A549 (cell line): ENCODE data around the gene TAPBPL. TPM values are rescaled to one million over a fixed set of nuclear protein-coding genes. Genes with fewer than 3 reads are reported as not detected.

Experiments
- ATAC-seq, 2 experiments: fragments of 200-7000 bp in 1 of 2; fragments of >200 bp in 1 of 2; cut with Nextera tagmentation in 1 of 2; cut with Tn5 transposase in 1 of 2; 3 replicates each; pipeline versions ENCODE4 v1.8.0 to v1.9.1; 2018 to 2020; ENCODE audit warnings: mild to moderate bottlenecking in 1 of 2, moderate library complexity in 1 of 2
- CTCF ChIA-PET: fragments of 300-600 bp; sonication (Branson Sonifier 250); formaldehyde crosslinking; extraction: SDS; loops from one replicate; lab custom pipeline; 2021; ENCODE audit warnings: antibody characterized with exemption, inconsistent platforms; lab: Yijun Ruan, JAX
- POLR2A ChIA-PET: fragments of 350-600 bp; formaldehyde crosslinking; extraction: SDS; loops from one replicate; lab custom pipeline; 2021; ENCODE audit warnings: antibody characterized with exemption, inconsistent platforms; lab: Yijun Ruan, JAX
- DNase-seq, 2 experiments: peaks; one replicate each; pipeline versions ENCODE4 v3.0.0 to v3.0.0-alpha.2; 2011 to 2016; ENCODE audit warnings: low read depth in 1 of 2, low spot score in 1 of 2
- FAIRE-seq: peaks from 2 replicates; lab custom pipeline; 2011; peaks lifted over from hg19 to GRCh38; lab: Jason Lieb, UNC
- H3K27ac ChIP-seq, 2 experiments: fragments of >200 bp; sonication (Bioruptor Twin); formaldehyde crosslinking; 3 replicates each; pipeline ENCODE4 v1.5.1; 2016 to 2017
- H3K4me1 ChIP-seq: fragments of >200 bp; sonication (Bioruptor Twin); formaldehyde crosslinking; 3 replicates; pipeline ENCODE4 v1.6.1; 2016
- H3K4me2 ChIP-seq: fragments of >200 bp; sonication (Bioruptor Twin); formaldehyde crosslinking; 3 replicates; pipeline ENCODE4 v1.6.1; 2016
- H3K4me3 ChIP-seq: fragments of >200 bp; sonication (Bioruptor Twin); formaldehyde crosslinking; 3 replicates; pipeline ENCODE4 v1.5.1; 2016
- H3K9me3 ChIP-seq: fragments of >200 bp; sonication (Bioruptor Twin); formaldehyde crosslinking; 3 replicates; pipeline ENCODE4 v1.6.1; 2016
- BHLHE40 ChIP-seq: IDR thresholded peaks from 2 replicates; pipeline ENCODE4 v1.6.1; 2012; ENCODE audit warnings: low read depth, low read length, inconsistent platforms
- CBX8 ChIP-seq: fragments of 200-600 bp; sonication (generic); IDR thresholded peaks from 2 replicates; pipeline ENCODE4 v1.6.1; 2016
- CEBPB ChIP-seq, 2 experiments: fragments of >200 bp in 1 of 2; sonication (Bioruptor Twin) in 1 of 2; formaldehyde crosslinking in 1 of 2; IDR thresholded peaks; 2 replicates each; pipeline ENCODE4 v1.6.1; 2012 to 2016
- CHD4 ChIP-seq: fragments of 200-600 bp; sonication (generic); IDR thresholded peaks from 2 replicates; pipeline ENCODE4 v1.6.1; 2016; ENCODE audit warnings: antibody characterized with exemption, mild to moderate bottlenecking, borderline replicate concordance
- EHF ChIP-seq: fragments of 250-450 bp; sonication (Bioruptor Pico); IDR thresholded peaks from 2 replicates; pipeline ENCODE4 v1.5.0; 2020; ENCODE audit warnings: mild to moderate bottlenecking
- FOSL2 ChIP-seq, 2 experiments: fragments of 450-650 bp in 1 of 2; fragments of >200 bp in 1 of 2; sonication (Bioruptor Twin) in 1 of 2; formaldehyde crosslinking; IDR thresholded peaks; 2 replicates each; pipeline versions ENCODE4 v1.5.0 to v1.6.1; 2016 to 2020; ENCODE audit warnings: mild to moderate bottlenecking in 1 of 2, moderate library complexity in 1 of 2
- FOXS1 ChIP-seq: fragments of 250-450 bp; sonication (Bioruptor Pico); IDR thresholded peaks from 2 replicates; pipeline ENCODE4 v1.5.0; 2020; ENCODE audit warnings: mild to moderate bottlenecking, moderate library complexity
- HOXA7 ChIP-seq: fragments of 250-450 bp; sonication (Bioruptor Pico); IDR thresholded peaks from 2 replicates; pipeline ENCODE4 v1.5.0; 2020; ENCODE audit warnings: mild to moderate bottlenecking, moderate library complexity
- HOXB13 ChIP-seq: fragments of 250-450 bp; sonication (Bioruptor Pico); IDR thresholded peaks from 2 replicates; pipeline ENCODE4 v1.5.0; 2020; ENCODE audit warnings: low read depth, mild to moderate bottlenecking, moderate library complexity
- KDM1A ChIP-seq: fragments of 200-600 bp; sonication (generic); IDR thresholded peaks from 2 replicates; pipeline ENCODE4 v1.6.1; 2016; ENCODE audit warnings: low read depth, mild to moderate bottlenecking
- MAZ ChIP-seq: fragments of 150-350 bp; IDR thresholded peaks from 2 replicates; pipeline ENCODE4 v1.6.1; 2014; ENCODE audit warnings: antibody characterized with exemption, low read depth, low read length, borderline replicate concordance
- NFE2L2 ChIP-seq: fragments of 150-350 bp; conservative IDR thresholded peaks from 2 replicates; pipeline ENCODE4 v1.6.1; 2014; ENCODE audit warnings: low read length
- NPAS2 ChIP-seq: fragments of 250-450 bp; sonication (Bioruptor Pico); IDR thresholded peaks from 2 replicates; pipeline ENCODE4 v1.8.0; 2022; ENCODE audit warnings: mild to moderate bottlenecking, moderate library complexity, borderline replicate concordance
- RAD21 ChIP-seq, 2 experiments: fragments of >200 bp in 1 of 2; sonication (Bioruptor Twin) in 1 of 2; formaldehyde crosslinking in 1 of 2; IDR thresholded peaks in 1 of 2; conservative IDR thresholded peaks in 1 of 2; 2 replicates in 1 of 2; 3 replicates in 1 of 2; pipeline ENCODE4 v1.6.1; 2012 to 2018; ENCODE audit warnings: inconsistent platforms in 1 of 2
- RARB ChIP-seq: fragments of 250-450 bp; sonication (Bioruptor Pico); IDR thresholded peaks from 2 replicates; pipeline ENCODE4 v1.8.0; 2021; ENCODE audit warnings: mild to moderate bottlenecking, moderate library complexity
- TP53 ChIP-seq: fragments of 250-450 bp; sonication (Bioruptor Pico); IDR thresholded peaks from 2 replicates; pipeline ENCODE4 v1.5.0; 2021; ENCODE audit warnings: mild to moderate bottlenecking, moderate library complexity
- WGBS: methylation state at CpG from one replicate; pipeline ENCODE4 v1.1.6; 2017; ENCODE audit errors: missing lambda C conversion rate; 5-methylcytosine and 5-hydroxymethylcytosine counted together
- polyA plus RNA-seq, 4 experiments: library from polyadenylated mRNA; depleted of rRNA in 3 of 4; stranded (reverse); fragments of >200 nt; fragmentation: RNase III in 1 of 4; extraction: RNeasy Plus Mini Kit Qiagen cat#74134 plus additional on column Dnase treatment in 1 of 4; gene quantifications; 2 replicates in 3 of 4; 3 replicates in 1 of 4; pipeline ENCODE4 v1.2.3, GENCODE V29; 2011 to 2017
- TF ChIP-seq, protein P1 (sequence below): fragments of >200 bp; sonication (Bioruptor Twin); formaldehyde crosslinking; IDR thresholded peaks from 3 replicates; pipeline ENCODE4 v1.5.1; 2016
- TF ChIP-seq, protein P2 (sequence below): IDR thresholded peaks from 2 replicates; pipeline ENCODE4 v1.6.1; 2012; ENCODE audit warnings: low read depth, borderline replicate concordance
- TF ChIP-seq, protein P3 (sequence below): fragments of 450-650 bp; IDR thresholded peaks from 2 replicates; pipeline ENCODE4 v1.6.1; 2014; ENCODE audit warnings: antibody characterized with exemption
- TF ChIP-seq, protein P4 (sequence below): IDR thresholded peaks from 2 replicates; pipeline ENCODE4 v1.6.1; 2012
- TF ChIP-seq, protein P5 (sequence below): IDR thresholded peaks from 2 replicates; pipeline ENCODE4 v1.6.1; 2012
- TF ChIP-seq, protein P6 (sequence below): fragments of 250-450 bp; sonication (Bioruptor Pico); IDR thresholded peaks from 2 replicates; pipeline ENCODE4 v1.5.0; 2021; ENCODE audit warnings: mild to moderate bottlenecking, moderate library complexity, borderline replicate concordance

The TAPBPL gene
- polyA plus RNA-seq, 2 of the 4 experiments (the other 2 are of a cell fraction): 2.8 to 3.6 TPM

DNA sequence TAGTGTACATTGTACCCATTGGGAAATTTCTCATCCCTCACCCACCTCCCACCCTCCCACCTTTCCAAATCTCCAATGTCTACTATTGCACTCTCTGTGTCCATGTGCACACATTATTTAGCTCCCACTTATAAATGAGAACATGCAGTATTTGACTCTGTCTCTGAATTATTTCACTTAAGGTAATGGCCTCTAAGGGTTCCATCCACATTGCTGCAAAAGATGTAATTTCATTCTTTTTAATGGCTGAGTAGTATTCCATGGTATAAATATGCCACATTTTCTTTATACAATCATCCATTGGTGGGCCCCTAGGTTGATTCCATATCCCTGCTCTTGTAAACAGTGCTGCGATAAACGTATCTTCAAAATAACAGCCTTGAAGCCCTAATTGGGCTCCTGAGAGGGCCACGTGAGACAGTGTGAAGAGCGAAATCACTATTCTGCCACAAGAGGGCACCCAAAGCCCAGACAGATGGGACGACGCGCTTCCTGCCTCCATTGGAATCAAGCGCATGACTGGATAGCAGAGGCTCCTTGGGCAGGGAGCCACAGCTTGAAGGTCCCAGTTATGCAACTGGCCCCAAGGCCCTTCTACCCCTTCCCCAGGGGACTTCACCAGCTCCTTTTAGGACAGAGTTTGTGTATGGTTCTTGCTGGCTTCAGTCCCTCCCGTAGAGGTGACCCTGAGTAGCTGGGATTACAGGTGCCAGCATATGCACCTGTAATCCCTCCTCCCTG lies 28.4 kb upstream of the TAPBPL start (continued):
- TF ChIP-seq, protein P1, sequence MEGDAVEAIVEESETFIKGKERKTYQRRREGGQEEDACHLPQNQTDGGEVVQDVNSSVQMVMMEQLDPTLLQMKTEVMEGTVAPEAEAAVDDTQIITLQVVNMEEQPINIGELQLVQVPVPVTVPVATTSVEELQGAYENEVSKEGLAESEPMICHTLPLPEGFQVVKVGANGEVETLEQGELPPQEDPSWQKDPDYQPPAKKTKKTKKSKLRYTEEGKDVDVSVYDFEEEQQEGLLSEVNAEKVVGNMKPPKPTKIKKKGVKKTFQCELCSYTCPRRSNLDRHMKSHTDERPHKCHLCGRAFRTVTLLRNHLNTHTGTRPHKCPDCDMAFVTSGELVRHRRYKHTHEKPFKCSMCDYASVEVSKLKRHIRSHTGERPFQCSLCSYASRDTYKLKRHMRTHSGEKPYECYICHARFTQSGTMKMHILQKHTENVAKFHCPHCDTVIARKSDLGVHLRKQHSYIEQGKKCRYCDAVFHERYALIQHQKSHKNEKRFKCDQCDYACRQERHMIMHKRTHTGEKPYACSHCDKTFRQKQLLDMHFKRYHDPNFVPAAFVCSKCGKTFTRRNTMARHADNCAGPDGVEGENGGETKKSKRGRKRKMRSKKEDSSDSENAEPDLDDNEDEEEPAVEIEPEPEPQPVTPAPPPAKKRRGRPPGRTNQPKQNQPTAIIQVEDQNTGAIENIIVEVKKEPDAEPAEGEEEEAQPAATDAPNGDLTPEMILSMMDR: peak; percentile 95
- TF ChIP-seq NFE2L2 (0 out of 2 replicates have a peak, but pooled peaks have one; percentile 13), FOXS1 (0 out of 2 replicates have a peak, but pooled peaks have one; percentile 16), FOSL2 (IDR thresholded peaks at IDR 0.05) (no peak), FOSL2 (CRISPR knock-in tag; IDR thresholded peaks at IDR 0.05) (peak; percentile 38), HOXA7 (no peak), KDM1A (peak; percentile 77; the same call in 1 of the 2 replicates), MAZ (no peak), CEBPB (IDR thresholded peaks at IDR 0.05) (peak in 1 of 2 experiments; percentile 60; a peak in 1 of 4 replicates), BHLHE40 (peak; percentile 46; the same call in 1 of the 2 replicates), CHD4 (0 out of 2 replicates have a peak, but pooled peaks have one; percentile 65), RARB (CRISPR knock-in tag) (no peak), HOXB13 (CRISPR knock-in tag) (peak; percentile 64; the same call in 1 of the 2 replicates), NPAS2 (CRISPR knock-in tag) (peak; percentile 69; the same call in 1 of the 2 replicates), RAD21 (conservative IDR thresholded peaks at IDR 0.05 in 1 of 2, IDR thresholded peaks at IDR 0.05 in 1 of 2) (peak; percentile 98), EHF (CRISPR knock-in tag) (peak; percentile 68; the same call in 1 of the 2 replicates)
- TF ChIP-seq, protein P2, sequence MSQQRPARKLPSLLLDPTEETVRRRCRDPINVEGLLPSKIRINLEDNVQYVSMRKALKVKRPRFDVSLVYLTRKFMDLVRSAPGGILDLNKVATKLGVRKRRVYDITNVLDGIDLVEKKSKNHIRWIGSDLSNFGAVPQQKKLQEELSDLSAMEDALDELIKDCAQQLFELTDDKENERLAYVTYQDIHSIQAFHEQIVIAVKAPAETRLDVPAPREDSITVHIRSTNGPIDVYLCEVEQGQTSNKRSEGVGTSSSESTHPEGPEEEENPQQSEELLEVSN: peak; percentile 93
- TF ChIP-seq, protein P3, sequence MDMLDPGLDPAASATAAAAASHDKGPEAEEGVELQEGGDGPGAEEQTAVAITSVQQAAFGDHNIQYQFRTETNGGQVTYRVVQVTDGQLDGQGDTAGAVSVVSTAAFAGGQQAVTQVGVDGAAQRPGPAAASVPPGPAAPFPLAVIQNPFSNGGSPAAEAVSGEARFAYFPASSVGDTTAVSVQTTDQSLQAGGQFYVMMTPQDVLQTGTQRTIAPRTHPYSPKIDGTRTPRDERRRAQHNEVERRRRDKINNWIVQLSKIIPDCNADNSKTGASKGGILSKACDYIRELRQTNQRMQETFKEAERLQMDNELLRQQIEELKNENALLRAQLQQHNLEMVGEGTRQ: peak; percentile 72
- TF ChIP-seq, protein P4, sequence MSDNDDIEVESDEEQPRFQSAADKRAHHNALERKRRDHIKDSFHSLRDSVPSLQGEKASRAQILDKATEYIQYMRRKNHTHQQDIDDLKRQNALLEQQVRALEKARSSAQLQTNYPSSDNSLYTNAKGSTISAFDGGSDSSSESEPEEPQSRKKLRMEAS: peak; percentile 99
- TF ChIP-seq, protein P5, sequence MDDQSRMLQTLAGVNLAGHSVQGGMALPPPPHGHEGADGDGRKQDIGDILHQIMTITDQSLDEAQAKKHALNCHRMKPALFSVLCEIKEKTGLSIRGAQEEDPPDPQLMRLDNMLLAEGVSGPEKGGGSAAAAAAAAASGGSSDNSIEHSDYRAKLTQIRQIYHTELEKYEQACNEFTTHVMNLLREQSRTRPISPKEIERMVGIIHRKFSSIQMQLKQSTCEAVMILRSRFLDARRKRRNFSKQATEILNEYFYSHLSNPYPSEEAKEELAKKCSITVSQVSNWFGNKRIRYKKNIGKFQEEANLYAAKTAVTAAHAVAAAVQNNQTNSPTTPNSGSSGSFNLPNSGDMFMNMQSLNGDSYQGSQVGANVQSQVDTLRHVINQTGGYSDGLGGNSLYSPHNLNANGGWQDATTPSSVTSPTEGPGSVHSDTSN: no peak

DNA sequence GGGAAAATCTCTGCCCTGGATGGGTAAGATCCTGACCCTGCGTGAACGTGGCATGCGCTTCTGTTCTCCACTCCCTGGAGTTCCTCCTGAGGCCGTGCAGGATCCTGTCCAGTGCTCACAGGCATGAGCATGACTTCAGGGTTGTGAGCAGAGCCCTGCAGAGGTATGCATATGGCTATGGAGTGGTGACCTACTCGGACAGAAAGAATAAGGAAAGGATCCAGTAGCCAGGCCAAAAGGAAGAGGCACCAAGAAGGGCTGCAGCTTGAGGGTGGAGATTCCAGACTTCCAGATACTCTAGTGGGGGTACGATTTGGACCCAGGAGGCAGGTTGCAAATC lies 27.9 kb upstream of the TAPBPL start:
- peak; percentile 31 to 57; a peak in 4 of 6 replicates for ATAC-seq

More for the DNA sequence above, 27.9 kb upstream of the TAPBPL start:
- CTCF ChIA-PET: interaction anchor here (0.5 to 8.1 kb wide), 45 partner anchors 8 to 139 kb away, joined by 3 to 121 read pairs (median 5); partner anchors contain the start of genes CD27, GAPDH, TAPBPL and VAMP1
- Histone ChIP-seq H3K4me1 (peaks cover 26% of the 10 kb centered on the region), H3K27ac (peak overlapping the region; percentile 42 to 76; a peak in 4 of 6 replicates), H3K4me2 (no peak overlapping the region), H3K9me3 (no peaks in the 10 kb centered on the region), H3K4me3 (no peak overlapping the region)
- no peak for FAIRE-seq
- WGBS: 63% methylated on average over 6 of the region's 6 CpGs
- no peak for DNase-seq
- POLR2A ChIA-PET: interaction anchor here (1.4 kb wide), 2 partner anchors 47 to 110 kb away, joined by 4 to 9 read pairs; partner anchors contain the start of genes GAPDH and VAMP1
- TF ChIP-seq, protein P6, sequence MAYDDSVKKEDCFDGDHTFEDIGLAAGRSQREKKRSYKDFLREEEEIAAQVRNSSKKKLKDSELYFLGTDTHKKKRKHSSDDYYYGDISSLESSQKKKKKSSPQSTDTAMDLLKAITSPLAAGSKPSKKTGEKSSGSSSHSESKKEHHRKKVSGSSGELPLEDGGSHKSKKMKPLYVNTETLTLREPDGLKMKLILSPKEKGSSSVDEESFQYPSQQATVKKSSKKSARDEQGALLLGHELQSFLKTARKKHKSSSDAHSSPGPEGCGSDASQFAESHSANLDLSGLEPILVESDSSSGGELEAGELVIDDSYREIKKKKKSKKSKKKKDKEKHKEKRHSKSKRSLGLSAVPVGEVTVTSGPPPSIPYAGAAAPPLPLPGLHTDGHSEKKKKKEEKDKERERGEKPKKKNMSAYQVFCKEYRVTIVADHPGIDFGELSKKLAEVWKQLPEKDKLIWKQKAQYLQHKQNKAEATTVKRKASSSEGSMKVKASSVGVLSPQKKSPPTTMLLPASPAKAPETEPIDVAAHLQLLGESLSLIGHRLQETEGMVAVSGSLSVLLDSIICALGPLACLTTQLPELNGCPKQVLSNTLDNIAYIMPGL: no peak
- TF ChIP-seq TP53 (no peak), CBX8 (no peak)
